ENCODE measurements around the gene TXN2.

DNA sequence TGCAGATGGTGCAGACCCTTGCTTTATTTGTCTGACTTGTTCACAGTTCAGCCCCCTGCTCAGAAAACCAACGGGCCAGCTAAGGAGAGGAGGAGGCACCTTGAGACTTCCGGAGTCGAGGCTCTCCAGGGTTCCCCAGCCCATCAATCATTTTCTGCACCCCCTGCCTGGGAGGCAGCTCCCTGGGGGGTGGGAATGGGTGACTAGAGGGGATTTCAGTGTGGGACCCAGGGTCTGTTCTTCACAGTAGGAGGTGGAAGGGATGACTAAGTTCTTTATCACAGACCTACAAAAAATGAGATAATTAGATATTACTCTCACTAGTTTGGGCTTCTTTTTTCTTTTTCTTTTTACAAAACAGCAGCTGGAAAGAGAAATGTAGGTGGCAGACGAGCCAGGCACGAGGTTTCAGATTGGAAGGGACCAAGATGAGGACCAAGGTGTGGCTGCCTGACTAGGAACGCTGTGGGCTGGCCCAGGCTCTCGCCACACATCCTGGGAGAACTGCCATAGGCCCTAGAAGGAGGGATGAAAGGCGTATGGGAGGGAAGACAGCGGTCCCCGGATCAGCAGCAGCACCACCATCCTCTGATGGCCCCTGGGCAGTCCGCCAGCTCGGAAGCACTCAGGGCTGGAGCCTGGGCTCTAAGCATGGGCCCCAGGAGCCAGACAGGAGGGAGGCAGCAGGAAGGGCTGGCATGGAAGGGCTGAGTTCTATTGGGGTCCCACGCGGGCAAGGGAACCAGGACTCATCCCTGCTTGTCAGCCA is 14.2 kb downstream of the TXN2 start:
- TF ChIP-seq, protein P1, sequence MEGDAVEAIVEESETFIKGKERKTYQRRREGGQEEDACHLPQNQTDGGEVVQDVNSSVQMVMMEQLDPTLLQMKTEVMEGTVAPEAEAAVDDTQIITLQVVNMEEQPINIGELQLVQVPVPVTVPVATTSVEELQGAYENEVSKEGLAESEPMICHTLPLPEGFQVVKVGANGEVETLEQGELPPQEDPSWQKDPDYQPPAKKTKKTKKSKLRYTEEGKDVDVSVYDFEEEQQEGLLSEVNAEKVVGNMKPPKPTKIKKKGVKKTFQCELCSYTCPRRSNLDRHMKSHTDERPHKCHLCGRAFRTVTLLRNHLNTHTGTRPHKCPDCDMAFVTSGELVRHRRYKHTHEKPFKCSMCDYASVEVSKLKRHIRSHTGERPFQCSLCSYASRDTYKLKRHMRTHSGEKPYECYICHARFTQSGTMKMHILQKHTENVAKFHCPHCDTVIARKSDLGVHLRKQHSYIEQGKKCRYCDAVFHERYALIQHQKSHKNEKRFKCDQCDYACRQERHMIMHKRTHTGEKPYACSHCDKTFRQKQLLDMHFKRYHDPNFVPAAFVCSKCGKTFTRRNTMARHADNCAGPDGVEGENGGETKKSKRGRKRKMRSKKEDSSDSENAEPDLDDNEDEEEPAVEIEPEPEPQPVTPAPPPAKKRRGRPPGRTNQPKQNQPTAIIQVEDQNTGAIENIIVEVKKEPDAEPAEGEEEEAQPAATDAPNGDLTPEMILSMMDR (IDR thresholded peaks at IDR 0.05; ENCODE audit: insufficient read depth, low read length): no peak
- no peak for TF ChIP-seq GABPA (IDR thresholded peaks at IDR 0.05; ENCODE audit: low read depth)

All from HL-60 (cell line).